ENCODE measurements around the gene ICAM5. TPM values are rescaled to one million over a fixed set of nuclear protein-coding genes. Genes with fewer than 3 reads are reported as not detected.
A peak's percentile ranks its signal among the peaks of the same experiment; 100 is the strongest.

The ICAM5 gene
- total RNA-seq, 2 experiments from 2014 or later, result 5.0 to 5.3 TPM

DNA sequence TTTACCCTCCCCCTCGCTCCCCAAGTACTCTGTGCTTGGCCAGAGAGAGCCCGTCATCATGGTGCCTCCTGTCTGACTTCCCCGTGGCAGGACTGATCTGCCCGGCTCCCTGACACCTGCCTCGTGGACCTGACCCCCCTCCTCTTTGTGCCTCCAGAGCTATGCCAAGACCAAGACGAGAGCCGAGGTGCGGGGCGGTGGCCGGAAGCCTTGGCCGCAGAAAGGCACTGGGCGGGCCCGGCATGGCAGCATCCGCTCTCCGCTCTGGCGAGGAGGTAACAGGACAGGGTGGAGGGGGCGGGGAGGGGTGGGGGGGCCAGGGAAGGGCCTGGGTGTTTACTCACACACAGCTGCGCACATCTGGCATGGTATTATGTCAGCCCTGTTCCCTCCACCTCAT, 33.2 kb upstream of the ICAM5 start:
- ChIA-PET CTCF (interaction anchor here (1.3 to 8.6 kb wide), 2 partner anchors 15 to 129 kb away, joined by 3 to 168 read pairs; partner anchors contain the start of gene ICAM1), POLR2A (interaction anchor here (0.6 to 1.6 kb wide), 4 partner anchors 15 to 145 kb away, joined by 3 to 7 read pairs (median 3); partner anchors contain the start of genes ICAM1, P2RY11 and RAVER1)
- DNase-seq (no peak), ATAC-seq (no peak)
- Mint-ChIP-seq H3K36me3 (ENCODE audit: low read depth) (peaks cover 63% of the 10 kb centered on the region), H3K4me1 (ENCODE audit: low read depth) (peaks cover 43% of the 10 kb centered on the region), H3K9me3 (no peaks in the 10 kb centered on the region), H3K27me3 (no peaks in the 10 kb centered on the region), H3K4me3 (no peak overlapping the region), H3K27ac (no peak overlapping the region)
- intact Hi-C loops (cut with micrococcal nuclease), result no loop called here
- no peak for TF ChIP-seq CTCF (IDR thresholded peaks at IDR 0.05)

DNA sequence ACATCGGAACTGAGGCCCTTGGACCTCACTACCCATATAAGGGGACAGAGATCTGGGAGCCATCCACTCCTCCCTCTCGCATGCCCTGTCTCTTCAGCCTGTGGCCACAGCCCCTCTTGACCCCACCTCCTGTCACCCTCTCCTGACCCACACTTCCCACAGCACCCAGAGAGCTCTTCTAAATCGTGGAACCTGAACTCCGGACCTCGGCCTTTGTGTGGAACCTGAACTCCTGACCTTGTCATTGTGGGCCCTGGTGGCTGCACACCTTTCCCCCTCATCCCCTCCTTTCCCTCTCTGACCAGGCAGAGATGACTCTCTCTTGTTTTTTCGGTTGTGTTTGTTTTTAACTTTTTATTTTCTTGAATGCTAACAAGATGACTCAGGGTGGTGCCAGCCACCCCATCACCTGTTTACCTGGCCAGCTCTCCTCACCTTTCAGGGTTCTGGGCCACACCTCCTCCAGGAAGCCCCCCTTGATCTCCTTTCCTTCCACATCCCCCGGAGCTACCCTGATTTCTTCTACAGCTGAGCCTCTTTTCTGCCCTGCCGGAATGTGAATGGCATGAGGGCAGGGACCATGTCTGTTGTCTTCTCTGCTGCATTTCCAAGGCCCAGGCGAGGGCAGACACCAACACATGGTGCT, 32.7 kb upstream of the ICAM5 start:
- H3K36me3 Mint-ChIP-seq (ENCODE audit: low read depth), result peaks cover 59% of the 10 kb centered on the region
- intact Hi-C loops (cut with micrococcal nuclease), result no loop called here
- CTCF ChIA-PET, result interaction anchor here (1.3 to 8.6 kb wide), 3 partner anchors 14 to 134 kb away, joined by 3 to 168 read pairs (median 9); partner anchors contain the start of gene ICAM1
- no peak for DNase-seq
- H3K27ac Mint-ChIP-seq, result peak overlapping the region; percentile 35
- H3K9me3 Mint-ChIP-seq, result no peaks in the 10 kb centered on the region
- H3K4me1 Mint-ChIP-seq (ENCODE audit: low read depth), result peaks cover 46% of the 10 kb centered on the region
- H3K27me3 Mint-ChIP-seq, result no peaks in the 10 kb centered on the region
- no peak overlapping the region for H3K4me3 Mint-ChIP-seq
- TF ChIP-seq CTCF (IDR thresholded peaks at IDR 0.05), result no peak
- ATAC-seq, result no peak
- POLR2A ChIA-PET, result interaction anchor here (0.6 to 1.6 kb wide), 5 partner anchors 14 to 770 kb away, joined by 3 to 7 read pairs (median 3); partner anchors contain the start of genes ICAM1, P2RY11 and RAVER1

DNA sequence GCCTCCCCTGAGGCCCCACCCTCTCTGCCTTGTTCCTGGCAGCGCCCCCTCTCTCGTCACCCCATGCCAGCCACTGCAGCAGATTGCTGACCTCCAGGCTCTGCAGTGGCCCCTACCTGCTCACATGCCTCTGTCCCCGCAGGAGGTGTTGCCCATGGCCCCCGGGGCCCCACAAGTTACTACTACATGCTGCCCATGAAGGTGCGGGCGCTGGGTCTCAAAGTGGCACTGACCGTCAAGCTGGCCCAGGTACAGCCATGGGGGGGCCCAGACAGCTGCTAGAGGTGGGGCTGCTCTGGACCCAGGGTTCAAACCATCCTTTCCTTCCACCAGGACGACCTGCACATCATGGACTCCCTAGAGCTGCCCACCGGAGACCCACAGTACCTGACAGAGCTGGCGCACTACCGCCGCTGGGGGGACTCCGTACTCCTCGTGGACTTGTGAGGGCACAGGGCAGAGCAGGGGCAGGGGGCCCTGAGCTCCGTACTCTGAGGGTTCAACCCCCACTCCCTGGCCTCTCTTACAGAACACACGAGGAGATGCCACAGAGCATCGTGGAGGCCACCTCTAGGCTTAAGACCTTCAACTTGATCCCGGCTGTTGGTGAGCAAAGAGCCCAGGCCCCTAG, 31.6 kb upstream of the ICAM5 start:
- ATAC-seq (no peak), DNase-seq (no peak)
- no peak overlapping the region for H3K27ac Mint-ChIP-seq
- ChIA-PET CTCF (interaction anchor here (0.6 to 8.6 kb wide), 27 partner anchors 8 to 326 kb away, joined by 3 to 168 read pairs (median 4); partner anchors contain the start of genes CDC37, ICAM1, ICAM5 and TYK2), POLR2A (interaction anchor here (0.5 to 4.0 kb wide), 21 partner anchors 8 to 135 kb away, joined by 3 to 42 read pairs (median 4); partner anchors contain the start of genes DNMT1, ICAM1, ICAM5 and TYK2)
- peaks cover 53% of the 10 kb centered on the region for H3K36me3 Mint-ChIP-seq (ENCODE audit: low read depth)
- no peaks in the 10 kb centered on the region for H3K9me3 Mint-ChIP-seq
- H3K4me3 Mint-ChIP-seq, result no peak overlapping the region
- H3K27me3 Mint-ChIP-seq, result no peaks in the 10 kb centered on the region
- intact Hi-C loops (cut with micrococcal nuclease), result no loop called here
- no peak for TF ChIP-seq CTCF (IDR thresholded peaks at IDR 0.05)
- H3K4me1 Mint-ChIP-seq (ENCODE audit: low read depth), result peaks cover 41% of the 10 kb centered on the region

GRCh38 chr19:10259162-10259905, 30.4 kb upstream of the ICAM5 start:
- ChIA-PET POLR2A (interaction anchor here (0.6 to 4.0 kb wide), 35 partner anchors 9 to 161 kb away, joined by 3 to 42 read pairs (median 4); partner anchors contain the start of genes DNMT1, ICAM1, ICAM5 and PDE4A), CTCF (interaction anchor here (0.6 to 8.6 kb wide), 36 partner anchors 10 to 327 kb away, joined by 3 to 168 read pairs (median 4); partner anchors contain the start of genes CDC37, ICAM1, ICAM5 and TYK2)
- Mint-ChIP-seq H3K4me1 (ENCODE audit: low read depth) (peaks cover 33% of the 10 kb centered on the region), H3K27ac (peak overlapping the region; percentile 92), H3K36me3 (ENCODE audit: low read depth) (peaks cover 44% of the 10 kb centered on the region), H3K27me3 (no peaks in the 10 kb centered on the region), H3K9me3 (no peaks in the 10 kb centered on the region), H3K4me3 (peak overlapping the region; percentile 24)
- DNase-seq, result peak; percentile 100
- intact Hi-C loops (cut with micrococcal nuclease), result no loop called here
- peak; percentile 80 for ATAC-seq
- peak; percentile 77 for TF ChIP-seq CTCF (IDR thresholded peaks at IDR 0.05)

Measured in activated CD8-positive, alpha-beta T cell treated with anti-CD3 and anti-CD28 coated beads for 36 hours (primary cell).